ENCODE data around the gene STAG3. TPM values are rescaled to one million over a fixed set of nuclear protein-coding genes. Genes with fewer than 3 reads are reported as not detected.
"Not testable (repeated sequence)": the region's sequence is repeated elsewhere in the genome, so short reads cannot be mapped to it uniquely, and the experiment has no call there.

Gene STAG3
- polyA plus RNA-seq, 3 donors: 13.2 to 33.8 (median 15.3) TPM

- DNase-seq (ENCODE audit: extremely low read depth in 1 of 11, low read depth in 9 of 11, low spot score in 4 of 11): no peak
Measured at GRCh38 chr7:100169147-100169850, 8.4 kb upstream of the STAG3 start.

- no peak for DNase-seq (ENCODE audit: extremely low read depth in 1 of 11, low read depth in 9 of 11, low spot score in 4 of 11)
Measured at GRCh38 chr7:100170101-100170897, 7.4 kb upstream of the STAG3 start.

GRCh38 chr7:100171087-100171681 lies 6.5 kb upstream of the STAG3 start:
- no peak for DNase-seq (ENCODE audit: extremely low read depth in 1 of 11, low read depth in 9 of 11, low spot score in 4 of 11)

- DNase-seq (ENCODE audit: extremely low read depth in 1 of 11, low read depth in 9 of 11, low spot score in 4 of 11): no peak
Measured at GRCh38 chr7:100171840-100172239, 5.9 kb upstream of the STAG3 start.

- no peak for DNase-seq (ENCODE audit: extremely low read depth in 1 of 11, low read depth in 9 of 11, low spot score in 4 of 11)
Measured at GRCh38 chr7:100173806-100174495, 3.8 kb upstream of the STAG3 start.

- DNase-seq (ENCODE audit: extremely low read depth in 1 of 11, low read depth in 9 of 11, low spot score in 4 of 11): no peak
Measured at GRCh38 chr7:100174582-100174981, 3.1 kb upstream of the STAG3 start.

GRCh38 chr7:100175296-100175935 lies 2.3 kb upstream of the STAG3 start:
- DNase-seq (ENCODE audit: extremely low read depth in 1 of 11, low read depth in 9 of 11, low spot score in 4 of 11): no peak

GRCh38 chr7:100176096-100177044 lies 1.3 kb upstream of the STAG3 start:
- DNase-seq (ENCODE audit: extremely low read depth in 1 of 11, low read depth in 9 of 11, low spot score in 4 of 11): no peak

- DNase-seq (ENCODE audit: extremely low read depth in 1 of 11, low read depth in 9 of 11, low spot score in 4 of 11): not testable (repeated sequence)
Measured at GRCh38 chr7:100180084-100180483, 2.4 kb downstream of the STAG3 start.

- DNase-seq (ENCODE audit: extremely low read depth in 1 of 11, low read depth in 9 of 11, low spot score in 4 of 11): not testable (repeated sequence)
Measured at GRCh38 chr7:100182616-100183015, 4.9 kb downstream of the STAG3 start.

- DNase-seq (ENCODE audit: extremely low read depth in 1 of 11, low read depth in 9 of 11, low spot score in 4 of 11): not testable (repeated sequence)
Measured at GRCh38 chr7:100183090-100183489, 5.4 kb downstream of the STAG3 start.

GRCh38 chr7:100185726-100186125 lies 8.0 kb downstream of the STAG3 start:
- no peak for DNase-seq (ENCODE audit: extremely low read depth in 1 of 11, low read depth in 9 of 11, low spot score in 4 of 11)

- DNase-seq (ENCODE audit: extremely low read depth in 1 of 11, low read depth in 9 of 11, low spot score in 4 of 11): no peak
Measured at GRCh38 chr7:100189061-100189460, 11.3 kb downstream of the STAG3 start.

GRCh38 chr7:100190048-100190711 lies 12.5 kb downstream of the STAG3 start:
- DNase-seq (ENCODE audit: extremely low read depth in 1 of 11, low read depth in 9 of 11, low spot score in 4 of 11): no peak

- no peak for DNase-seq (ENCODE audit: extremely low read depth in 1 of 11, low read depth in 9 of 11, low spot score in 4 of 11)
Measured at GRCh38 chr7:100191775-100192174, 14.1 kb downstream of the STAG3 start.

GRCh38 chr7:100192281-100192862 lies 14.7 kb downstream of the STAG3 start:
- not testable (repeated sequence) for DNase-seq (ENCODE audit: extremely low read depth in 1 of 11, low read depth in 9 of 11, low spot score in 4 of 11)

- DNase-seq (ENCODE audit: extremely low read depth in 1 of 11, low read depth in 9 of 11, low spot score in 4 of 11): no peak
Measured at GRCh38 chr7:100192969-100193368, 15.3 kb downstream of the STAG3 start.
